Activated CD4-positive, alpha-beta T cell treated with anti-CD3 and anti-CD28 coated beads for 1 hour (primary cell): ENCODE data around the gene CNTFR.

Source experiments
- DNase-seq: peaks from one replicate; pipeline ENCODE4 v3.0.0-alpha.2; 2020

CNTFR gene

DNA sequence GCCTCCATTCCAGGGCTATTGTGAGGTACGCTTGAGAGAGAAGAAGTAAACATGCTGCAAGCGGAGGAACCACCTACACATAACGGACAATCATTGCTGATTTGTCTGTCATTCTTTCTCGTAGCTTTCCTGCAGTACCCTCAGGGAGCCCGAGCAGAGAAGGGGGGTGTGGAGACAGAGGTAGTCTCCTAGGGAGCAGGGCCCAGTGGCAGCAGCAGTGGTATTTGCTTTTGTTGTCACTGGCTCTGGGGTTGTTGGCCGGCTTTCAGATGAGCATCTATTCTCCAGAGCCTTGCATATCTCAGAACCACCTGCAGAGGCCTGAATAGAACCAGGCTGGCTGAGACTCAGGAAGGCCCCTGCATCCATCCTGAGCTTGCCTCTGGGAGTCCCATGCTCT, 86.6 kb downstream of the CNTFR start:
- DNase-seq = no peak

DNA sequence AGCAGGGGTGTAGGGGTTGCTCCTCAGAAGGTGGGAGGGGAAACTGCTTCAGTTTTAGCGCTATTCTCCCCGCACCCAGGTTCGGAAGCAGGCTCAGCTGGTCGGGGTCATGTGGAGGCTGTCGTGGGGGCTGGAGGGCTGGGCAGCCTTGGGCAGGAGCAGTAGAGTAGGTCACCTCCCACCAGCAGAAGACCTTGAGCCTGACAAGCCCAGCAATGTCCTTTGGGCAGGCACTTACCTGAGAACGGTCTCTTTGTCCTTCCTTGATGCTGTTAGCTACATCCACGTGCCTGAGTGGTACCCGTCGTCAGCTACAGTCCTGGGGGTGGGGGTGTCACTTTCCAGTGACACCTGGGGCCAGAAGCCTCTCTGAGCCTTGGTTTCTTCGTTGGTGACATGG, 87.1 kb downstream of the CNTFR start:
- no peak for DNase-seq

GRCh38 chr9:34501889-34502425, 87.6 kb downstream of the CNTFR start:
- DNase-seq = no peak
